Bronchial epithelial cell (primary cell): ENCODE results near the gene TTC39C. TPM values are rescaled to one million over a fixed set of nuclear protein-coding genes. Genes with fewer than 3 reads are reported as not detected.

Experiments
- DNase-seq: peaks from one replicate; pipeline ENCODE4 v3.0.0-alpha.2; 2010; ENCODE audit warnings: low read depth
- FAIRE-seq: peaks from 2 replicates; lab custom pipeline; 2011; peaks lifted over from hg19 to GRCh38; lab: Jason Lieb, UNC
- H3K27me3 ChIP-seq: 2 replicates; pipeline ENCODE4 v1.5.1; 2011; ENCODE audit warnings: low read length; ENCODE audit not compliant: control insufficient read depth, insufficient read depth
- H3K36me3 ChIP-seq: 2 replicates; pipeline ENCODE4 v1.5.1; 2011; ENCODE audit warnings: low read length; ENCODE audit not compliant: control insufficient read depth, insufficient read depth
- H3K4me3 ChIP-seq: 2 replicates; pipeline ENCODE4 v1.5.1; 2011; ENCODE audit warnings: mild to moderate bottlenecking, low read depth, low read length, control low read depth
- CTCF ChIP-seq: IDR thresholded peaks from 2 replicates; pipeline ENCODE4 v1.5.1; 2011; ENCODE audit warnings: mild to moderate bottlenecking, moderate library complexity, low read length, control low read depth, inconsistent platforms; ENCODE audit not compliant: insufficient read depth, severe bottlenecking
- total RNA-seq: library from RNA; depleted of rRNA; stranded (reverse); fragments of >200 nt; gene quantifications from 2 replicates; pipeline ENCODE4 v1.2.1, GENCODE V29; 2014

The TTC39C gene
- total RNA-seq, 1 donor from 2014 or later, result 15.3 TPM

- H3K4me3 ChIP-seq, result no peak overlapping the region
- no peak for TF ChIP-seq CTCF
- FAIRE-seq (no peak), DNase-seq (no peak)
- H3K27me3 ChIP-seq, result no peaks in the 10 kb centered on the region
- peaks cover 2% of the 10 kb centered on the region for H3K36me3 ChIP-seq
These were observed 111.8 kb downstream of the TTC39C start for GRCh38 chr18:24126155-24126961.

- Histone ChIP-seq H3K4me3 (no peak overlapping the region), H3K27me3 (no peaks in the 10 kb centered on the region), H3K36me3 (peaks cover 4% of the 10 kb centered on the region)
- no peak for TF ChIP-seq CTCF
- DNase-seq (no peak), FAIRE-seq (no peak)
These were observed 113.2 kb downstream of the TTC39C start for GRCh38 chr18:24127735-24128134.

DNA sequence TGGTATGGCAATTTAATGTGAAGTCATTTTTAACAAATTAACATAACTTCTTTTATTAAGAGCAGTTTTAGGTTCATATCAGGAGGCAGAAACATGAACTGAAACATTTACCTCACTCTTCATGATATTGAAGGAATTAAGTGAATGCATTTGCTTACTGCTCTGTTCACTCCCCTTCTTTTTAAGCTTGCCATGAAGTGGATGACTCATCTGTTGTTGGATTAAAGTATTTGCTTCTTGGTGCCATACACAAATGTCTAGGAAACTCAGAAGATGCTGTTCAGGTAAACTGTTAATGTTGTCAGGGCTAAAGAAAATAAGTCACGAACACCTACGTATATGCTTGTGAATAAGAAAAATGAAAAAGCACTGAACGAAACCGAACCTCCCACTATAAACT is 114.1 kb downstream of the TTC39C start:
- Histone ChIP-seq H3K27me3 (no peaks in the 10 kb centered on the region), H3K36me3 (peaks cover 4% of the 10 kb centered on the region), H3K4me3 (no peak overlapping the region)
- FAIRE-seq (no peak), DNase-seq (peak; percentile 26)
- no peak for TF ChIP-seq CTCF

DNA sequence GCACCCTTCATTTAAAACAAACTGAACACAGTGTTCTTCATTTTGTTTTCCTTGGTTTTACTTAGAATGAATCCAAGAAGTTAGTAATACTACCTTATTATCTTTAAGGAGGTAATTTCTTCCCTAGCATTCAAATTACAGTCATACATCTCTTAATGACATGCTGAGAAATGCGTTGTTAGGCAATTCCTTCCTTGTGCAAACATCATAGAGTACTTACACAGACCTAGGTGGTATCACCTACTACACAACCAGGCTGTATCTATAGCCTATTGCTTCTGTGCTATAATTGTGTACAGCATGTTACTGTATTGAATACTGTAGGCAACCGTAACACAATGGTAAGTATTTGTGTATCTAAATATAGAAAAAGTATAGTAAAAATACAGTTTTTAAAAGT is 115.9 kb downstream of the TTC39C start:
- Histone ChIP-seq H3K36me3 (peaks cover 4% of the 10 kb centered on the region), H3K4me3 (no peak overlapping the region), H3K27me3 (no peaks in the 10 kb centered on the region)
- TF ChIP-seq CTCF, result no peak
- peak; percentile 38 for DNase-seq
- FAIRE-seq, result no peak

- FAIRE-seq, result peak; percentile 83
- DNase-seq, result peak; percentile 69
- Histone ChIP-seq H3K36me3 (peaks cover 2% of the 10 kb centered on the region), H3K27me3 (no peaks in the 10 kb centered on the region), H3K4me3 (no peak overlapping the region)
- TF ChIP-seq CTCF, result no peak
These were observed 122.4 kb downstream of the TTC39C start for GRCh38 chr18:24136967-24137373.
